GM19240 (cell line): ENCODE measurements around the gene PJA1.

Experiments used
- DNase-seq: peaks from one replicate; pipeline ENCODE4 v3.0.0; 2011; ENCODE audit warnings: low spot score; ENCODE audit not compliant: insufficient read length

Gene PJA1

GRCh38 chrX:69170319-69170718, 5.1 kb upstream of the PJA1 start:
- no peak for DNase-seq

- DNase-seq = peak; percentile 23
Observed at GRCh38 chrX:69163936-69164741, 1.1 kb downstream of the PJA1 start.

GRCh38 chrX:69162361-69162865, 2.8 kb downstream of the PJA1 start:
- DNase-seq = no peak

- DNase-seq = no peak
Observed at GRCh38 chrX:69161786-69162349, 3.4 kb downstream of the PJA1 start.

GRCh38 chrX:69161371-69161770, 3.9 kb downstream of the PJA1 start:
- no peak for DNase-seq

GRCh38 chrX:69158166-69158980, 6.9 kb downstream of the PJA1 start:
- DNase-seq = no peak

GRCh38 chrX:69156638-69157037, 8.6 kb downstream of the PJA1 start:
- DNase-seq = no peak

GRCh38 chrX:69155786-69156520, 9.3 kb downstream of the PJA1 start:
- no peak for DNase-seq

GRCh38 chrX:69154051-69154450, 11.2 kb downstream of the PJA1 start:
- DNase-seq = no peak

- no peak for DNase-seq
Observed at GRCh38 chrX:69153060-69153730, 12.1 kb downstream of the PJA1 start.

GRCh38 chrX:69152417-69152841, 12.8 kb downstream of the PJA1 start:
- DNase-seq = no peak

- no peak for DNase-seq
Observed at GRCh38 chrX:69151866-69152284, 13.4 kb downstream of the PJA1 start.

GRCh38 chrX:69150281-69150960, 14.8 kb downstream of the PJA1 start:
- no peak for DNase-seq

GRCh38 chrX:69149466-69150280, 15.6 kb downstream of the PJA1 start:
- no peak for DNase-seq

- DNase-seq = no peak
Observed at GRCh38 chrX:69148946-69149345, 16.3 kb downstream of the PJA1 start.

GRCh38 chrX:69146739-69147138, 18.5 kb downstream of the PJA1 start:
- no peak for DNase-seq

- DNase-seq = no peak
Observed at GRCh38 chrX:69145714-69146113, 19.5 kb downstream of the PJA1 start.

- no peak for DNase-seq
Observed at GRCh38 chrX:69144838-69145680, 20.2 kb downstream of the PJA1 start.
